ENCODE measurements around the gene SUPT16H.
"Not testable (repeated sequence)": the region's sequence is repeated elsewhere in the genome, so short reads cannot be mapped to it uniquely, and the experiment has no call there.

Gene SUPT16H

DNA sequence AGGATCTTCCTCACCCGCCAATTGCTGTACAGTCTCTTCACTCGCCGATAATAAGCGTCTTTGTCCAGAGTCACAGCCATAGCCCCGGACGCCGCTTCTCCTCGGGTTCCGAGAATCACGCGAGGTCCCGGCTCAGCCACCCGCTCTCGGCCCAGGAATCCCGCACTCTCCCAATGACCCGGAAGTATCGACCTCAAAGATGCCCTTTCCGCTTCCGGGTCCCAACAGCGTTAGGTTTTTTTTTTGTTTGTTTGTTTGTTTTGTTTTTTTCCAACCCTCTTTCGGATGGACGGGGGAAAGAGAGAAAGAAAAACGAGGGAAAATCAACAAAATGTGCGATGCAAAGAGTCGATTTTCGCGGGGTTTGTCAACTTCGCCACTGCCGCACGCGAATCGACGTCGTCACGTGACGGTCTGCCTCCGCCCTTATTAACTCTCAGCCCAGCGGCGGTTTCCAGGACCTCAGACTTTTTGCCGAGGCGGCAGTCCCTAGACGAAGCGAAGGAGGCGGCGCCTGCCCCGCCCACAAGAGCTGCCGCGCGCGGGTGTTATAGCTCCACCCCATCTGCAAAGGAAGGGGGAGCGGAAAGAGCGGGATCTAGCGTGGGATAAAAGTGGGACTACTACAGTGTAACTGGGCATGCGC is at the start of gene SUPT16H:
TSS of gene SUPT16H (minus strand) at position 172 of the 646 bp plus-strand sequence. CDS start at position 80, 92 bp downstream.
- peak; percentile 93 for DNase-seq

DNA sequence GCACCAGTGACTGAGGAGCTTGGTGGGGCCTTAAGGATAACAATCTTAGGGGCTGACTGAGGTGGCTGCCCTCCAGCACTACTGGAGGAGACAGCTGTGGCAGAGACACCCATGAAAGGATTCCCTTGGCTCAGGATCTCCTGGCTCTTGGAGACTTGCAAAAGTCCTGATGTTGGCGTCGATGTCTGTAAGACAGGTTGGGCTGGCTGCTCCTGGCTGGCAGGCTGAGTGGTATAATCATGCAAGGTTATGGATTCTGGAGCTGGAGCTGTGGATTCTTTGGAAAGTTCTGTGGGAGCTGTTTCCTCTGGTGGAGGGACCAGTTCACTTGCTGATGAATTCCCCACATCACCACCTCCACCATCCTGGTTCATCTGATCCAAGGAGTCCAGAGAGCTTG is 47.3 kb upstream of the SUPT16H start:
- no peak for DNase-seq

DNA sequence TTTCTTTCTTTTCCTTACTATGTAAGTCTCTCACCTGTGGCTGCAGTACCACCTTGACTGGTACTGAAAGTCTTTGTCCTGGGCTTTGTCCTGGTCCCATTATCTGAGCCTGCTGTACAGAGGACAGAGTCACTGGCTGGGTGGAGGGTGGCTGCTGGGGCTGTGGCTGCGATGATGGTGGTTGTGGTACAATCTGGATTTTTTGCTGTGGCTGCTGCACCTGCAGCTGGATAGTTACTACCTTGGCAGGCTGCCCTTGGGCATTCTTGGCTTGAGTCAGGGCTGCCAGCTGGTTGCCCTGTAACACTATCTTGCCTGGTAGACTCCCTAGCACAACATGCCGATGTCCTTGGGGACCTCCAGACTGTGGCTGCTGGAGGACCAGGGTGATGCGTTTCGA is 45.1 kb upstream of the SUPT16H start:
- no peak for DNase-seq

DNA sequence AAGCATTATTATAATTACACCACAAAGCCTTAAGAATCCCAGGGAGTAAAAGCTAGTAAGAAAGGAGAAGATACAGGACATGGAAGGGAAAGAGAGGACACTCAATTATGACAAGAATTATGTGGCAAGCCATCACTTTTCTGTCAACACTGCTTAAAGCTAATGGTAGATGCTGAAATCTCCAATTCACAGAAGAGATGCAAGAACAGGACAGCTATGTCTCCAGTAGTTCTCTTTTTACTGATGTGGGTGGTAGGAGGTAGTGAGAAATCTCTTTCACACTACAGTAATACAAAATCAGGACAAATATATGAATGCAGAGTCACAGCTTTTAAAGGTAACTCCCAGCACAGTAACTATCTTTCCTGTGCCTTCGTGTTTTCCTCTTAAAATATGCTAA is 42.9 kb upstream of the SUPT16H start:
- no peak for DNase-seq

DNA sequence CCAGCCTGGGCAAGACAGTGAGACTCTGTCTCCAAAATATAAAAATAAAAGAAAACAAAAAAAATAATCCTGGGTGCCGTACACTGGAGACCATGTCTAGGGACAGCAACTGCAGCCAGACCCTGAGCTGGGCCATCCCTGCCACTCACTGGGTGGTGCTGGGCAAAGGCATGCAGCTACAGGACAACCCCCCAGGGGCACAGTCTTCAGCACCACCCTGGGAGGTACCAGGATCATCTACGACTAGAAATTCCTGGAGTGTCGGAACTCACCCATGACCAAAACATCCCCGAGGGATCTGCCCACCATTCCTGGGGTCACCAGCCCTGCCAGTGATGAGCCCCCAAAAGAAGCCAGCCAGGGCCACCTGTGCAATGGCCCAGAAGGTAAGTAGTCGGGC is 35.7 kb upstream of the SUPT16H start:
- no peak for DNase-seq

DNA sequence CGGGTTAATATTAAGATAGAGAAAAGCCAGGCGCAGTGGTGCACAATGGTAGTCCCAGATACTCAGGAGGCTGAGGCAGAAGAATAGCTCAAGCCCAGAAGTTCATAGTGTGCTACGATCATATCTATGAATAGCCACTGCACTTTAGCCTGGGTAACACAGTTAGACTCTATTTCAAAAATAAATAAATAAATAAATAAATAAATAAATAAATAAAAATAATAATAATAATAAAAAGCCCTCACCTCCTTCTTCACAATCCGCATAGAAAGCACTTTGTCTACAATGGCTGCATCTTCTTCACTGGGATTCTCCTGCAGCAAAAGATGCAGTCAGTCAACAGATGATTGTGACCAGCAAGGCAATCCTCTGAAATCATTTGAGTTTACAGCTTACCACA is 31.5 kb upstream of the SUPT16H start:
- DNase-seq, result no peak

DNA sequence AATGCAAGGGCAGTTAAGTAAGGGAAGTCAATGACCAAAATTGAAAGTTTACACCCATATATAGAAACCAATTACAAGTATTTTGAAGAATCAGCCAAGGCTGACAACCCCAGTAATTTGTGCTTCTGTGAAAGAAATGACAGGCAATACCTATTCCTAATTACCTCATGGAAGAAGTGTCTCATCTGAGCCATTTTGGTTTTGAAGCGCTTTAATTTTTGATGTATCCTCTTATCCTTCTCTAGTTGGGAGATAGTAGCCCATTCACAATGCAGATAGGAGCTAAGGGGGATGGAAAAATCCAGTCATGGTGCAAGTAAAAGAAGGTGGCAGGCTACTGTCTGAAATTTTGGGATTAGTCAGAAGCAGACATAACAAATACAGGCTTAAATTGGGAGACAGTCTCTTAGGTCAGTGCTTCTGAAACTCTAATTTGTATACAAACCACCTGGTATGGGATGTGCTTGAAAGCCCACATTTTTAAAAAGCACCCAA is 30.4 kb upstream of the SUPT16H start:
- DNase-seq, result no peak

DNA sequence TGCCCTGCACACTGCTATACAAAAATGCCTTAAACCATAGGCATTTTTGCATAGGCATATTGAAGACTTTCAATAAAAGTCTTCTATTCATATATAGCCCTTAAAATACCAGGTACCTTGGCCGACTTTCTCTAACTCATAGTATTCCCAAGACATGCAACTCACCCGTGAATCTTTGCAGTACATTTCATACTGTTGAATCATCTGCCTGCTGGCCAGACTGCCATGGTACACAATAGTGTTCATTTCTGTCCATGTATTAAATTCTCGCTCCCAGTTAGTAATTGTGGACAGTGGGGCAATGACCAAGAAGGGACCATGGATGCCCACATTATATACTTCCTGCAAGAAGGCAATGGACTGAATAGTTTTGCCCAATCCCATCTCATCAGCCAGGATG is 24.3 kb upstream of the SUPT16H start:
- DNase-seq, result no peak

DNA sequence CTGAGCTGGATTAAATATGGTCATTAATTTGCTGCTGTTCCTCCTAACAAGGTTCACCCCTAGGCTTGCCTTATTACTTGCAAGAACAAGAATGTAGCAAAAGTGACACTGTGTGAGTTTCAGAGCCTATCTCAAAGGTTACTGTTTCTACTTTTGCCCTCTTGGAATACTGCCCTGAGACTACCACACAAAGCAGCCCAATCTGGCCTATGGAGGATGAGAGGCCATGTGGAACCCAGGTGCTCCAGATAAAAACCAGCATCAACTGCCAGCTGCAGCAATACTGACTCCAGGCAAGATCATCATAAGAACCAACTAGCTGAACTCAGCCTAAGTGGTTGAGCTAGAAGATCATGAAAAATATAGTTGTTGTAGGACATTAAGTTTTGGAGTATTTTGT is 22.4 kb upstream of the SUPT16H start:
- no peak for DNase-seq

DNA sequence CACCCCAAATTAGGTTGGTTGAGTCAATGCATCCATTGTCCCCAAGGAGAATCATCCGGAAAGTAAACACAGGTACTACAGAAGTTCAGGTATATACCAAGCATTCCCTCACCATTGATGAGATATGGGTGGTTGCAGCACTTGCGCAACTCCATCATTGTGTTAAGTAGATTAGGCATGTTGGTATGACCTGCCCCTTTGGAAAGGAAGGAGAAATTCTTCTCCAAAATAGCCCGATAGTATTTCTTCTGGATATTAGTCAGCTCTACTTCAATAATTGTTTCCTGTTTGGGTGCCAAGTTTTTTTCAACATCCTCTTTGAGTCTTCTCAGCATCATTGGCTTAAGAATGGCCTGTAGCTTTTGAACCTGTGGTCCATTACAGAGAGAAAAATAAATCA is 21.3 kb upstream of the SUPT16H start:
- no peak for DNase-seq

DNA sequence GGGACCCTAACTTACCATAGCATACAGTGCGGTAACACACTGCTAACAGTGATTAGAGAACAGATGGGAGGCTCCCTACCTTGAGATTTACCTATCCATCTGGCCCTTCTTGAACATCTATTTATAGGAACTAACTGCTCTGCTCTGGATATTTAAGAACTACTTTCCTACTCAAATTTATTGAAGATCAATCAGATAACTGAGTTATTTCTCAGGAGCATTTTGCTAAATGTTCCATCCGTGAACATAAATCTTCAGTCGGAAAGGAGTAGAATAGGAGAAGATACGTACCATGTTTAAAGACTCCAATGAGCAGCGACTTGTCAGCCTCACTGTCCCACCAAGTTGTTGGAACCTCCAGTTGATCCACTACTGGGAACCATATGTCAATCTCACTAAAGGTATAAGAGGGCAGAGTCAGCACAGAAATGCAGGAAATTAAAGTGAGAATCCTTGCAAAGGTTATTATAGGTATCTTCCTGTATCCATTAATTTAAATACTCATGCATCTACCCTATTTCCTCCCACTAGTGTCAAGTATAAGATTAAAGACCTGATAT is 15.6 kb upstream of the SUPT16H start:
- DNase-seq, result no peak

DNA sequence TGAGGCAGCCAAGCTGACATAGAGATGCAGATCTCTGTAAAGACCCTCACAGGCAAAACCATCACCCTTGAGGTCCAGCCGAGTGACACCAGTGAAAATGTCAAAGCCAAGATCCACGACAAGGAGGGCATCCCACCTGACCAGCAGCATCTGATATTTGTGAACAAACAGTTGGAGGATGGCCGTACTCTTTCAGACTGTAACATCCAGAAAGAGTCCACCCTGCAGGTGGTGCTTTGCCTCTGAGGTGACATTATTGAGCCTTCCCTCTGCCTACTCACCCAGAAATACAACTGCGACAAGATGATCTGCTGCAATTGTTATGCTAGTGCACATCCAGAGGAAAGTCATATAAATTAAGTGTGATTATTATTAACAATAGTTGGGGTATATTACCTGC is 15.1 kb upstream of the SUPT16H start:
- no peak for DNase-seq

DNA sequence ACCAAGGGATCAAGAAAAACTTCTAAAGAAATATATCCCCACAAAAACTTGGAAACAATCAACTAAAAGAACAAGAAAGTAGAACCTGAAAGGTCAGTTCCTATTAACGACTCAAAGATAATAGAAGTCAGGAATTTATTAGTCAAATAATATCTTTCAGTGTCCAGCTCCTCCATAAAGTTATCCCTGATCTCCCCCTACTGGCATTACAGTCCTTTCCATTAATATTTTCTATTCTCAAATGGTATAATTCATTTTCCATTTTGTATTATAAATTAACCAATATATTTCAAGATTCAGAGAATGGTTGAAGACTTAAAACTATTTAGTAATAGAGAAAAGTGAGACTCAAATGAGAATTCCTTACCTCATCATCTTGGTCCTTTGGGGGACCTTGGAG is 11.6 kb upstream of the SUPT16H start:
- DNase-seq, result no peak

DNA sequence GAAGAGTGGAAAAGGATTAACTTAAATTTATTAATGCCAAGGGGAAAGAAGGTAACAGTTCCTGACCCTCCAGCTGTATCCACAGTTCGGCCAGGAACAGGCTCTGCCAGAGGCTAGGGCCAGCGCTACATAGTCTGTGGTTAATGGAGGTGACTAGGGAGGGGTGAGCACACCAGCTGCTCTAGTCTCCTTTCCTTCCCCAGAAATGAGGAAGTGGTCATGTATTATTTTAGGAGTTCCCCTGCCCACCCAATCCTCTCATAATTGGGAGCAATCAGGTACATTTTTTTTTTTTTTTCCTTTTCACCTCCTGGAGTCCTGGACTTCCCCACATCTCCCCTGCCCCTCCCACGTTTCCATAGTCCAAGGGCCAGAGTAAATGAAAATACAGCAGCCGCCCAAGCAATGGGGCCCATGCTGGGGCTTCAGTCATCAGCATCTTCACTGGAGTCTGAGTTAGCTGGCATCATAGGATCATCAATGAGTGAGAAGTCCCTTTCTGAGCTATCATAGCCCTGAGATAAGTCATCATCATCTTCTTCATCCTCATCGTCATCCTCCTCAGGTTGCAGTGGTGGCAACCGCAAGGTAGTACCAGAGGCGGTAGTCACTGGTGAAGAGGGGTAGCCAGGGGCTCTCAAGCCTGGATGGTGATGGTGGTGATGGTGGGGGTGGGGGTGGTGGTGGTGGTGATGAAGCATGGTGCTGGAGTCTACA is 1.5 kb upstream of the SUPT16H start:
- DNase-seq, result no peak

DNA sequence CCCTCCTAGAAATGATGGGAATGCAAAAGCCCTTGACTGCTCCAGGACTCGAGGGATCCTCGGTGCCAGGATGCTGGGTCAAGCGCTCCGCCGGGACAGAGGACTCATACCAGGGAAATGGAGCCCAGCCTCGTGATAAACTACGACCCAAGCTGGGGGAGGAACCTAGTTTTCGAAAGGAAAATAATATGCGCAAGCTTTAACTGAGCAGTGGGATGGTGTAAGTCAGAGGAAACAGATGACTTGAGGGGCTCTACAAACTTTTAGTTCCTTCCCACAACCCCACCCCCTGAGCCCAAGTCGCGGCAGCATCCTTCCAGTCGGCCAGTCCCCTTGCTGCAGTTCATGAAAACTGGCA is 654 bp upstream of the SUPT16H start:
- DNase-seq, result peak; percentile 55

DNA sequence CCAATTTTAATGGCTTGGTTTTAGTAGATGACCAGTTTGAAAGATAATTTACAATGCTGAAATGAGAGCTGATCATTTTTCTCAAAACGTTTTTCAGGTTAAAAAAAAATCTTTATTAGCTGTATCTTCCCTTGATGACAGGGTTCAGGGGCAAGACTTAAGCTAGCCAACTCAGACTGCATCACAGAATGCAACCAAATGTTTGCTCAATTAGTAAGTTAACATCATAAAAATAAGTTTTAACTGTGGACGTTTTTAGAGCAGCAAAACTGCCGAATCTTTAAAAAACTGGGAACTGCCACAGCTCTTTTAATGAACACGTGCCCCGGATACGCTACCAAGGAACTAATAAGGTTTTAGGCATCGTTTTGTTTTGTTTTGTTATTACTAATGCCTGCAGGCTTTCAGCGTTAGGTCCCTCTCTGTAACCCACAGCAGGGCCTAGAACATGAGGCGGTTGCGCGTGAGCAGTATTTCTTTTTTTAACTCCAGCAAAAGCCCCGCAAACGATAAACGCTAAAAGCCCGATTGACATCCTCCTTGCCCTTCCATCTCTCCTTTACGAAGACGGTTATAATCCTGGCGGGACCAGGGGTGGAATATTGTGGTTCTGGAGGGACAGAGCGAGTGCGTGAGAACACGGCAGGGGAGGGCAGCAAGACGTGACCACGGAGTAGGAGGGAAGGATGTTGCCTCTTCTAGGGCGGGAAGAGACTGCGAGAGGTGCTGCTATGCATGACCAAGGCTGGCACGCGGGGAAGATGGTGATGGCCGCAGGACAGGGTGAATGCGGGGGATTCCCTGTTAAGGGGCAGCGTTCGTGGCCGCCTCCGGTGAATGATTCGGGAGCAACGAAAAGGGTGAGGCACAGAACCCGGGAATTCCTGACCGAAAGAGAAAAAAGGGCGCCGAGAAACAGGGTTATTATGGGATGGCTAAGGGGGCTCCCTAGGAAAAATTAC is 652 bp downstream of the SUPT16H start:
- DNase-seq, result peak; percentile 53

DNA sequence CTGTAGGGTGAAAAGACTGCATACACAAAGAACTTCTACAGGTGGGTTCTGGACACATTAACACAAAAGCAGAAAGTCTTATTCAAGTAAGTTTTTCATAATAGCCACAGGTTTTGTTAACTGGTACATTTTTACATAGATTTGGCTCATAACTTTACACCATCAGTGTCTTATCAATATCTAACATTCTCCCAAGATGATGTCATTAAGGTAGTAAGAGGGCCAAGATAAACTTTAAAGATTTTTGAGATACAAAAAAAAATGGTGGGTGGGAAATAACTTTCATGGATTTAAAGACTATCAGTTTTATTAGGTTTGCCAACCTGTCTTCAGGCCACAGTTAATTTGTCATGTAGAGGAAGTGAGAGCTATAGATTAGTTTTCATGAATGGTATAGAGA is 1.7 kb downstream of the SUPT16H start:
- no peak for DNase-seq

DNA sequence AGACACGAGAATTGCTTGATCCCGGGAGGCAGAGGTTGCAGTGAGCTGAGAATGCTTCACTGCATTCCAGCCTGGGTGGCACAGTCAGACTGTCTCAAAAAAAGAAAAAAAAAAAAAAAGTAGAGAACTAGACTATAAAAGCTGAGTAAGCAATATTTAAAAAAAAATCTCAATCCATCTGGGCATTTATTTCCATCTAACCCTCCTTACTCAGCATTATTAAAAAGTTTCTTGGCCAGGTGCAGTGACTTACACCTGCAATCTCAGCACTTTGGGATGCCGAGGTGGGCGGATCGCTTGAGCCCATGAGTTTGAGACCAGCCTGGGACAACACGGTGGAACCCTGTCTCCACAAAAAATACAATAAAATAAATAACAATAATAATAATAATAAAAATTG is 4.5 kb downstream of the SUPT16H start:
- no peak for DNase-seq

DNA sequence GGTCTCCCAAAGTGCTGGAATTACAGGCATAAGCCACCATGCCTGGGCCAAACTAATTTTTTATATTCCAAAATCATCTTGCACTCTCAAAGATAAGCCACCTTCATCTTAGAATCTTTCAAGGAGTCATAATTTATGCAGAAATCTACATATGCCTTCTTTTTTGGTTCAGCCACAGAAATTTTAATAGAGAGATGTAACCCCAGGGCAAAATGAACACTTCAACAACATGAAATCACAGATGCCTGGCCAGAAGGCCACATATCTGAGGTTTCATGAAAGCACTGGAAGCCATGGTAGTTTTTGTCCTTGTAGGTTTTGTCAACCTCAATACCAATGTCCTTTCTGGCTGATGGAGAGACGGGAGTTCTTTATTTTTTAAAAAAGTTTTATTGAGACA is 9.8 kb downstream of the SUPT16H start:
- DNase-seq, result no peak

DNA sequence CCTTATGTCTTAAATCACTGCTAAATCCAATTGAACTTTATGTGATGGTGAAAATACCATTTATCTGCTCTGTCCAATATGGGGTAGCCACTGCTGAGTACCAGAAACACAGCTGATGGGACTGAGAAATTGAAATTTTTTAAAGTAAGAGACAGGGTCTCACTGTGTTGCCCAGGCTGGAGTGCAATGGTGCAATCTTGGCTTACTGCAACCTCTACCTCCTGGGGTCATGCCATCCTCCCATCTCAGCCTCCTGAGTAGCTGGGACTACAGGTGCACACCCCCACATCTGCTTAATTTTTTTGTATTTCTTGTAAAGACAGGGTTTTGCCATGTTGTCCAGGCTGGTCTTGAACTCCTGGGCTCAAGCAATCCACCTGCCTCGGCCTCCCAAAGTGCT is 11.0 kb downstream of the SUPT16H start:
- not testable (repeated sequence) for DNase-seq

DNA sequence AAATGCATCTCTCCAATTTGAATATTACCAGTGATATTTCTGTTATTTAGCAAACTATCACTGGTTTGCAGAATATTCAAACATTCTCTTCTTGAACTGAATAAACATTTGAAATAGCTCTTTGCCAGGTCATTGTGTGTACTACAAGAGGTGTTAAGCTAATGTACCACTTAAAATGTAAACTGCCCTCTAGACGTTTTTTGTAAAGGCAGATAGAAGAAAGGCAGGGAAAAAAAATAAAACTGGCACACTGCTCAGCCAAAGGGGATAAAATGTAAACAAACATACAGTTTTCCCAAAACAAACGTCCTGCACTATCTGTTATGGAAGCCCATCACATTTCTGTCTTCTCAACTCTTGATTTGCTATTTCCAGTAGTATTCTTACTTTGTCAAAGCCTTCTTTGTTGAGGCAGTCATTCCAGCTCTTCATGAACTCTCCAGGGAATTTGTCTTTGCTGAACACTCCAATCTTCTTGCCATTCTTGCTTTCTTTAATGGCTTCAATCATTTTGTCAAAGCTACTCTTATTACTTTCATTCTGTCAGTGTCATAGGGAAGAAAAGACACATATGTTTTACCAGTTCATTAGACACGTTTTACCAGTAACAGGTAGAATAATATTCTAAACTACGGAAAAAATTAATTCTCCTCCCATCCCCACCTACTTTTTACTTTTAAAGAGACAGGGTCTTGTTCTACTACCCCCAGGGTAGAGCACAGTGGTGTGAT is 13.7 kb downstream of the SUPT16H start:
- DNase-seq, result no peak

DNA sequence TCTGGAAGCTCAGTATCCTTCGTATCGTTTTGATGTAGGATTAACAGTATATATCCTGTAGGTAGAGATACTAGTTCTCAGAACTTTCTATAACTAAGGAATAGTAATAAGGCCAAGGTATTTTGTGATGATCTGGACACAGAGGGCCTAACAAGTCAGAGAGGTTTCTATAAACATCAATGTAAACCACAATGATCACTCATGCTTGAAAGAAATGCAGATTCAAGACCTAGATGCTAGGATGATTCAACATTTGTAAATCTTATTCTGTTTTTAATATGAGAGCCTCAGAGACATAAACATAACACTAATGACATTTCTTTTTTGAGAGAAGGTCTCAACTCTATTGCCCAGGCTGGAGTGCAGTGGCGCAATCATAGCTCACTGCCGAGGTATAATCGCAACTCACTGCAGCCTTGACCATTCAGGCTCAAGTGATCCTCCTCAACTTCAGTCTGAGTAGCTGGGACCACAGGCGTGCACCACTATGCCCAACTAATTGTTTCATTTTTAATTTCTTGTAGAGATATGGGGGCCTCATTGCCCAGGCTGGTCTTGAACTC is 16.2 kb downstream of the SUPT16H start:
- DNase-seq, result no peak
